T-helper 17 cell (primary cell): Measurements from ENCODE around the gene MAP3K19. TPM values are rescaled to one million over a fixed set of nuclear protein-coding genes. Genes with fewer than 3 reads are reported as not detected.
"Not testable (repeated sequence)": the region's sequence is repeated elsewhere in the genome, so short reads cannot be mapped to it uniquely, and the experiment has no call there.

Experiments used
- ATAC-seq: fragments of 150-1000 bp; cut with Tn5 transposase; 2 replicates; pipeline ENCODE4 v1.10.0; 2021; ENCODE audit warnings: mild to moderate bottlenecking, moderate library complexity
- DNase-seq, 3 donors: peaks; one replicate each; pipeline versions ENCODE4 v3.0.0 to v3.0.0-alpha.2; 2020 to 2021
- H3K9me3 ChIP-seq: one replicate; pipeline ENCODE4 v1.7.0; 2013; ENCODE audit warnings: low read length, mild to moderate bottlenecking; ENCODE audit not compliant: control insufficient read depth, poor library complexity, severe bottlenecking
- H3K27ac Mint-ChIP-seq: one replicate; pipeline ENCODE4 v1.8.0; 2022; ENCODE audit warnings: mild to moderate bottlenecking, moderate library complexity, mixed read lengths
- H3K27me3 Mint-ChIP-seq: one replicate; pipeline ENCODE4 v1.8.0; 2022; ENCODE audit warnings: mixed read lengths
- H3K36me3 Mint-ChIP-seq: one replicate; pipeline ENCODE4 v1.8.0; 2022; ENCODE audit warnings: low read depth, mixed read lengths
- H3K4me1 Mint-ChIP-seq: one replicate; pipeline ENCODE4 v1.8.0; 2022; ENCODE audit warnings: mild to moderate bottlenecking, mixed read lengths
- H3K4me3 Mint-ChIP-seq: one replicate; pipeline ENCODE4 v1.8.0; 2022; ENCODE audit warnings: mild to moderate bottlenecking, moderate library complexity, mixed read lengths
- total RNA-seq, 4 donors: library from RNA in 2 of 4; stranded (reverse) in 2 of 4; gene quantifications; one replicate each; pipeline ENCODE4 v1.2.3 and lab custom pipeline; 2022 to 2026

Gene MAP3K19
- total RNA-seq, 2 donors from 2014 or later = not detected

DNA sequence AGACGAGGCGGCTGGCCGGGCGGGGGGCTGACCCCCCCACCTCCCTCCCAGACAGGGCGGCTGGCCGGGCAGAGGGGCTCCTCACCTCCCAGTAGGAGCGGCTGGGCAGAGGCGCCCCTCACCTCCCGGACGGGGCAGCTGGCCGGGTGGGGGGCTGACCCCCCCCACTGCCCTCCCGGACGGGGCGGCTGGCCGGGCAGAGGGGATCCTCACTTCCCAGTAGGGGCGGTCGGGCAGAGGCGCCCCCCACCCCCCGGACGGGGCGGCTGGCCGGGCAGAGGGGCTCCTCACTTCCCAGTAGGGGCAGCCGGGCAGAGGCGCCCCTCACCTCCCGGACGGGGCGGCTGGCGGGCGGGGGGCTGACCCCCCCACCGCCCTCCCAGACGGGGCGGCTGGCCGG lies 14.0 kb downstream of the MAP3K19 start:
- DNase-seq, H3K36me3 Mint-ChIP-seq, H3K27me3 Mint-ChIP-seq, H3K27ac Mint-ChIP-seq, H3K4me3 Mint-ChIP-seq, H3K4me1 Mint-ChIP-seq, H3K9me3 ChIP-seq, ATAC-seq: not testable (repeated sequence)

DNA sequence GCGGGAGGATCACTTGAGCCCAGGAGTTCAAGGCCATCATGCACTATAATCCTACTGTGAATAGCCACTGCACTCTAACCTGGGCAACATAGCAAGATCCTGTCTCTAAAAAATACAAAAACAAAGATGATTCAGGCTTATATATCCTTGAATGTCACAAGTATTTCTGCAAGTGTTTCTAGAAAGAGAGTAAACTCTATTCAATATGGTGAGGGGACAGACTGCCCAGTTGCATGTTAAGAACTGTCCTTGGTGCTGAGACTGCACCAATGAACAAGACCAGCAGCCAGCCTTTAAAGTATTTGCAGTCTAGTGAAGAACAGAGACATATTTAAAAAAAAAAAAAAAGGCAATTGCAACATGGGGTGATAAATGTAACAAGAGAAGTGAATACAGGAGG lies 16.4 kb downstream of the MAP3K19 start:
- Mint-ChIP-seq H3K4me3 (no peak overlapping the region), H3K27ac (no peak overlapping the region), H3K27me3 (peaks cover 6% of the 10 kb centered on the region), H3K4me1 (no peaks in the 10 kb centered on the region), H3K36me3 (no peaks in the 10 kb centered on the region)
- ATAC-seq = no peak
- H3K9me3 ChIP-seq = no peaks in the 10 kb centered on the region
- DNase-seq = no peak

DNA sequence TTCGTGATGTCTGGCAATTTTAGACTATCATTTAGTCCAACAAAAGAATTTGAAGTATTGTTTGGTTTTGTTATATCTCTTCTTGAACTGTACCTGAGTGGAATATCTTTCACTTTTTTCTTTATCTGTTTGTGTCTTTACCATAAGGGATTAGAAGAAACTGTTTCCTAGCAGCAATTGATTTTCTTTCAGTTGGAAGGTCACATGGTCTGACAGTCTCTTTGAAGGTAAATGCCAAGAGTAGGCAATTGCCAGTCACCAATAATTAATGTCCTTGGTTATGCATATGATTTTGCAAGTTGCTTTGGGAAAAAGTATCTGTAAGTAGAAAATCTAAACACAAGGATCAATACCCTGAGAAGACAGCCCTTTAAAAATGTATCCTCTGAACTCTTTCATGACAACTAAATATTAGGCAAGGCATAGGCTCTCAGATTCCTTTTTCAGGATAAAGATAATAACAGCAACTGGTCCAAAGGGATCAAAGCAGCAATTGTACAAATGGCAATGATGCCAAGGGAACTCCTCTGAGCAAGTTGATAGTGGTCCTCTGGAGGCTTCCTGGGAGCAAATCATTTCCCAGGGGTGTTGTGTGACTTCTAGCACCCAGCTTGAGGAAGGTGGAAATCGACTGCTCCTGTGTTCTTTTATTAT lies 17.6 kb downstream of the MAP3K19 start:
- DNase-seq = no peak
- H3K27ac Mint-ChIP-seq = no peak overlapping the region
- no peaks in the 10 kb centered on the region for H3K9me3 ChIP-seq
- no peaks in the 10 kb centered on the region for H3K36me3 Mint-ChIP-seq
- peaks cover 6% of the 10 kb centered on the region for H3K27me3 Mint-ChIP-seq
- no peaks in the 10 kb centered on the region for H3K4me1 Mint-ChIP-seq
- H3K4me3 Mint-ChIP-seq = no peak overlapping the region
- ATAC-seq = no peak

DNA sequence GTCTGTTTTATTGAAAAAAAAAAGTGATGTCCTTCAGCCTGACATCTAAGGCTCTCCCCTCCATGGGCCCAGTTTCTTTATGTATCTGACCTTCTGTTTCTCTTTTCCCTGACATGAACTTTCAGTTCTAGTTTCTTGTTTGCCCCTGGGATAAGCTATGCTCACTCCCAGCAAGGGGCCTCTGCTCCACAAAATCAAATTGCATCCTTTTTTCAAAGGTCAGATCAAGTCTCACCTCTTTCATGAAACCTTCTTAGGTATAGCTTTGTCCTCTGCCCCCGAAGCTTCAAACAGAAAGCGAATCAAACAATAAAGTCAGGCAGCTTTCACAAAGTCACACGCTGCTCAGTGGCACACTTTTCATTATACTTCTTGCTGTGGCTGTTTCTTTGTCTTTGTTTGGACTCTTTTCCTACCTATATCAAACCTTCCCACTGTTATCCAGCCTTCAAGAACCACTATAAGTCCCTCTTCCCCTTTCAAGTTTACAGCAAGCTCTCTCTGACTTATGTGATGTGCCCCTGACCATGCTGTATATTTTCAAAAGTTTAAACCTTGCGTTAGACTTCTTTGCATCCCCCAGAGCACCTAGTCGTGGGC lies 23.3 kb downstream of the MAP3K19 start:
- peaks cover 6% of the 10 kb centered on the region for H3K27me3 Mint-ChIP-seq
- ATAC-seq = no peak
- no peaks in the 10 kb centered on the region for H3K36me3 Mint-ChIP-seq
- no peak for DNase-seq
- H3K9me3 ChIP-seq = no peaks in the 10 kb centered on the region
- no peak overlapping the region for H3K27ac Mint-ChIP-seq
- H3K4me3 Mint-ChIP-seq = no peak overlapping the region
- peaks cover 4% of the 10 kb centered on the region for H3K4me1 Mint-ChIP-seq

DNA sequence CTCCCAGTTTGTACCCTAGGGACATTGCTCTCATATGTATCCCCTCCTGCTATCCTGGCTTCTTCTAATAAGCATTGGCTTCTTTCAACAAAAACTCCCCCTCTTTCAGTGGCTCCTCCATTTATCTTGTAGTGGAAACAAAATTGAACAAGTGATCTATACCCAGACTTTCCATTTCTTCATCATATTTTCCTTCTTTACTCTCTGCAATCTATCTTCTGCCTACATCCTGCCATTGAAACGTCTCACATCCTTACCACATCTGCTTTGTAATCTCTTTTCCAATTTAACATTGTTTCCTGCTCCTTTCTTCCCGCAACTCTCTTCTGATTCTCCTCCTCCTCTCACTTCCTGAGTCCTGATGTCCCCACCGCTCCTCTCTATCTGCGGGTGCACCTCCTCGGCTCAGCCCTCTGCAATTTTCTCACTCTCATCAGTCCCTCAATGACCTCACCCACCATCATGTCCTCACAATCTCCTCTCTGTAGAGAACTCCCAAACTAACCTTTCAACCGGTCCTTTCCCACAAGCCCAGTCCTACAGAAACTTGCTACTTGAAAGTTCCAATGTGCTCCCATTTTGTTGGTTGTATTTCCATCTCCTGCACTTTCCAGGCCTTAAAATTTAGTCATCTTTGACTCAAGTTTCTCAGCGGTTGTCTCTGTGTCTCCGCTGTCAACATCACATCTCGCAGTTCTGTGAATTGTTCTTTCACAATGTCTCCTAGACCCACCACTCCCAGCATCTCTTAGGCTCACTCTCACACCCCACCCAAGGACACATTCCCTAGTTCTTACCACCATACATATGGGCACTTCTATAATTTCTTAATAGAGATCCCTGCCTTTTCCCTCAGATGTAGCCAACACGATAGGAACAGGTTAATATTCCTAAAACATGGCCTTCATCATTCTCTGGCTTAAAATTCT lies 24.0 kb downstream of the MAP3K19 start:
- no peak overlapping the region for H3K27ac Mint-ChIP-seq

DNA sequence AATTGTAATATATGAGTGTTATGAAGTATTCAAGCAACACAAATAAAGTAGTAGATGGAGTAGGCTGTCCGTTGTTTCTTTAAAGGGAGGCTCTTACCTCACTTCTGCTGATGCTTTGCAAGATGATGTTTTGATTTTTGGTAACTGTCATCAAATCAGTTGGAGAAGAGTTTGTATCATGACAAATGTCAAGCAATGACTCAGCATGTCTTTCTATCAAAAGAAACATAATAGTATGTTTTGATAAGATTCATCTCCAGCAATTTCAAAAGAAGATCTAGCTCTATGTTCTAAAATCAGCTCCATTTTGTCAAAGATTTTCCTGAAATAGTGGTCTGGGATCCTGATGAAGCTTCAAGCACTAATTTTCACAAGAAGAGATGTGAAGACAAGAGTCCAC lies 25.6 kb downstream of the MAP3K19 start:
- Mint-ChIP-seq H3K36me3 (no peaks in the 10 kb centered on the region), H3K4me3 (no peak overlapping the region), H3K27me3 (peaks cover 10% of the 10 kb centered on the region), H3K4me1 (peaks cover 4% of the 10 kb centered on the region), H3K27ac (no peak overlapping the region)
- ATAC-seq = no peak
- no peak for DNase-seq
- H3K9me3 ChIP-seq = no peaks in the 10 kb centered on the region

More for the DNA sequence above, 24.0 kb downstream of the MAP3K19 start:
- no peaks in the 10 kb centered on the region for H3K9me3 ChIP-seq
- H3K27me3 Mint-ChIP-seq = peaks cover 6% of the 10 kb centered on the region
- no peak for ATAC-seq
- DNase-seq = no peak
- no peak overlapping the region for H3K4me3 Mint-ChIP-seq
- H3K4me1 Mint-ChIP-seq = peaks cover 4% of the 10 kb centered on the region
- H3K36me3 Mint-ChIP-seq = no peaks in the 10 kb centered on the region

DNA sequence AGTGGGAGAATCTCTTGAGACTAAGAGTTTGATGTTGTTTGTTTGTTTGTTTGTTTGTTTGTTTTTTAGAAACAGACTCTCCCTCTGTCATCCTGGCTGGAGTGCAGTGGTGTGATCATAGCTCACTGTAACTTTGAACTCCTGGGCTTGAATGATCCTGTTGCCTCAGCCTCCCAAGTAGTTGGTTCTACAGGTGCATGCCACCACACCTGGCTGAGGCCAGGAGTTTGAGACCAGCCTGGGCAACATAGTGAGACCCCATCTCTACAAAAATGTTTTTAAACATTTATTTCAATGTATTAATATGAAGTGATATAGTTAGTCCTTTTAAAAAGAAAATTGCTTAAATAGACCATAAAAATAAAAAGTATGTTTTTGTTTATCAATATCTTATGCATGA lies 35.6 kb downstream of the MAP3K19 start:
- no peaks in the 10 kb centered on the region for H3K9me3 ChIP-seq
- DNase-seq (no peak), ATAC-seq (no peak)
- Mint-ChIP-seq H3K27ac (no peak overlapping the region), H3K27me3 (peaks cover 27% of the 10 kb centered on the region), H3K4me1 (peaks cover 4% of the 10 kb centered on the region), H3K36me3 (peaks cover 2% of the 10 kb centered on the region), H3K4me3 (no peak overlapping the region)

DNA sequence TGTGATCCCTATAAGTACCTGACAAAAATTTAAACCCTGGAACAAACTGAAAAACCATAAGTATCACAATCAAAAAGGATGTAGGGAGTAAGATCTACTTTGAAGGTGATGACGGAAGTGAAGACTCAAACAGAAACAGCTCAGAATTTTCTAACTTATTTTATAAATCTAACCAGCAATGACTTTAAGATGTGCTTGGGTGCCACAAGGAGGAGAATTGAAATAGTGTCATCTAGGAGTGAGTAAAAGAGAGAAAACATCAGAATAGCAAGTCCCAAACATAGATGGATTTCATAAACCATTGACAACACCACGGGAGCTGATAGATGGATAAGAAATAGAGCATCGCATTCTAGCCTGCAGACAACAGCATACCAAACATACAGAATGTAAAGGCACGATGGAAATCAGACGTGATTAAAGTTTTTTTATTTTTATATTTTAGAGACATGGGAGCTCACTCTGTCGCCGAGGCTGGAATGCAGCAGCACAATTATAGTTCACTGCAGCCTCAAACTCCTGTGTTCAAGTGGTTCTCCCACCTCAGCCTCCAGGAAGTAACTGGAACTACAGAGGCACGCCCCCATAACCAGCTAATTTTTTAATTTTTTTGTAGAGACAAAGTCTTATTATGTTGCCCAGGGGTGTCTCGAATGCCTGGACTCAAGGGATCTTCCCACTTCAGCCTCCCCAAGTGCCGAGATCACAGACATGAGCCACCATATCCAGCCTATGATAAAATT lies 36.9 kb downstream of the MAP3K19 start:
- ATAC-seq = no peak
- no peak overlapping the region for H3K27ac Mint-ChIP-seq
- no peaks in the 10 kb centered on the region for H3K9me3 ChIP-seq
- DNase-seq = no peak
- H3K4me1 Mint-ChIP-seq = peaks cover 4% of the 10 kb centered on the region
- H3K36me3 Mint-ChIP-seq = peaks cover 2% of the 10 kb centered on the region
- H3K27me3 Mint-ChIP-seq = peaks cover 39% of the 10 kb centered on the region
- peak overlapping the region; percentile 9 for H3K4me3 Mint-ChIP-seq

DNA sequence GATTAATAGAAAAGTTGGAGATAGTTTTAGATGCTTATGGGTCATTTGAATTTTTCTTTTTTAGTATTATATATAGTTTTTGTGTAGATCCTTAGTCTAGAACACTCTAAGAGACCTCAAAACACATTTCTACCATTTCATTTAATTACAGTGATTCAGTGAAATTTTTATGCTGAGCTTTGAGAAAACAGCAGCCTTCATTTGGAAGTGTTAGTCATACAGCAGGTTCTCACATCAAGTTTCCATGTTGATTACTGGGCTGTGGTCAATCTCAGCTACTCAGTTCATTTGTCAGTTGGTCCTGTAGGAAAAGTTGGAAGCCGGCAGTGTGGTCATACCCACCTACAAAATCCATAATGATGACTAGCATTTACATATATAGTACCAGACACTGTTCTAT lies 37.9 kb downstream of the MAP3K19 start:
- H3K9me3 ChIP-seq = no peaks in the 10 kb centered on the region
- Mint-ChIP-seq H3K27me3 (peaks cover 47% of the 10 kb centered on the region), H3K36me3 (peaks cover 2% of the 10 kb centered on the region), H3K27ac (no peak overlapping the region), H3K4me1 (peaks cover 5% of the 10 kb centered on the region), H3K4me3 (no peak overlapping the region)
- no peak for DNase-seq
- no peak for ATAC-seq

DNA sequence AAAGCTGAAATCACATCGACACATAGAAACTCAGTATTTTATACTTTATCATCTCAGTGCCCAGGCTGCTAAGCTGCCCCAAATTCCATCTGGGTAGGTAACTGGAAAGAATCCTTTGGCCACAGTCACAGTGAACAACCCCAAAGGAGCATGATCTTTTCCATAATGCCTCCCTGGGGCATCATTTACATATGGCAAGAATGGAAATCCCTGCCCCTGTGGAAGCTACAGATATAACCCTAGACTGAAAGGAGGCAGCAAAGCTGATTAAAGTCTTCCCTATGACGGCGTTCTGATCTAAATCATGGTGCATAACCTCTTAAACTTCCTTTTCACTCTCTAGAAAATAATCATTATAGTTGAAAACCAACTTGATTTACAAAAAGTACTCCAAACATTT lies 41.5 kb downstream of the MAP3K19 start:
- H3K9me3 ChIP-seq = no peaks in the 10 kb centered on the region
- DNase-seq = no peak
- Mint-ChIP-seq H3K4me1 (peaks cover 8% of the 10 kb centered on the region), H3K36me3 (peaks cover 2% of the 10 kb centered on the region), H3K27me3 (peaks cover 40% of the 10 kb centered on the region), H3K4me3 (no peak overlapping the region), H3K27ac (no peak overlapping the region)
- no peak for ATAC-seq

DNA sequence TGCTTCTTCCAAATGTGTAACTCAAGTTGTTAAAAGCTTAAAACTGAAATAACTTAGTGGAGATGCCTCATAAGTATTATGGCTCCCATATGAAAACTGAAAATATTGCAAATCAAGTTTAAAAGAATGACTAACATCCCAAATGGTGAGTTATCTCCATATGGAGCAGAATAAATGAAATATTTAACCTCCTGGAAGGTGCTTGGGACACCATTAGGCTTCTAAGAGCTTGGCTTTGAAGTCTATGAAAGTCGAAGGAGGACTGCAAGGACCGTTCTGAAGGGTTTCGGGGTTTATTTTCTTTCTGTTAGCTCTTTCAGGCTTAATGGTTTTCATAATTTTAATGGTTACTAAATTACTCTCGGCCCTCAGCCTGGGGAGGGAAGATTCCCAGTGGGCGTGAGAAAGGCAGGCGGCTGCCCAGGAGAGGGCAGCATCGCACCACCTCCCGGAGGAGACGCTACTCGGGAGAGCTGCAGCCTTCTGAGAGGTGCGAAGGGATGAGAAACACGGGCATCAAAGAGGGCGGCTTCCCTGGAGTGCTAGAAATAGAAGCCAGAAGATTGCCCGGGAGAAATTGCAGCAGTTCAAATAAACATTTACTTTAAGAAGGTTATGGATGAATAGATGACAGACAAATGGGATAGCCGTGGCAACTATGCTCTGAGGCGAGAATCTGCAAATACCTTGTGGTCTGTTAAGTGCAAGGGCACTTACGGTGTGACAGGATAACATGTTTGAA lies 43.1 kb downstream of the MAP3K19 start:
- peak; percentile 86 for ATAC-seq
- no peaks in the 10 kb centered on the region for H3K36me3 Mint-ChIP-seq
- no peaks in the 10 kb centered on the region for H3K9me3 ChIP-seq
- no peak overlapping the region for H3K4me3 Mint-ChIP-seq
- H3K27me3 Mint-ChIP-seq = peaks cover 30% of the 10 kb centered on the region
- H3K4me1 Mint-ChIP-seq = peaks cover 4% of the 10 kb centered on the region
- peak; percentile 52 to 62 (median 55) for DNase-seq
- peak overlapping the region; percentile 34 for H3K27ac Mint-ChIP-seq

DNA sequence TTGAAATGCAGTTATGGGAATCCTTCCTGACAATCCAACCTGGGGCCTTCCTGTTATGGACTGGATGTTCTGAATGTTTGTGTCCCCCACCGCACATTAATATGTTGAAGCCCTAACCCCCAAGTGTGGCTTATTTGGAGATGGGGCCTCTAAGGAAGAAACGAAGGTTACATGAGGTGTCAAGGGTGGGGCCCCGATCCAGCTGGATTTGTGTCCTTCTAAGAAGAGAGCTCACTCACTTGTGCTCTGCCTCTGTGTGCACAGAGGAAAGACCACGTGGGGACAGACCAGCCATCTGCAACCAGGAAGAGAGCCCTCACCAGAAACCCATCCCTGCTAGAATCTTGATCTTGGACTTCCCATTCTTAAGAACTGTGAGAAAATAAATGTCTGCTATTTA lies 44.4 kb downstream of the MAP3K19 start:
- Mint-ChIP-seq H3K4me1 (peaks cover 4% of the 10 kb centered on the region), H3K36me3 (no peaks in the 10 kb centered on the region), H3K27ac (no peak overlapping the region), H3K27me3 (peaks cover 30% of the 10 kb centered on the region), H3K4me3 (no peak overlapping the region)
- no peak for ATAC-seq
- no peaks in the 10 kb centered on the region for H3K9me3 ChIP-seq
- no peak for DNase-seq
